ENCODE measurements around the gene TRIM23.
"Not testable (repeated sequence)": the region's sequence is repeated elsewhere in the genome, so short reads cannot be mapped to it uniquely, and the experiment has no call there.

Gene TRIM23

DNA sequence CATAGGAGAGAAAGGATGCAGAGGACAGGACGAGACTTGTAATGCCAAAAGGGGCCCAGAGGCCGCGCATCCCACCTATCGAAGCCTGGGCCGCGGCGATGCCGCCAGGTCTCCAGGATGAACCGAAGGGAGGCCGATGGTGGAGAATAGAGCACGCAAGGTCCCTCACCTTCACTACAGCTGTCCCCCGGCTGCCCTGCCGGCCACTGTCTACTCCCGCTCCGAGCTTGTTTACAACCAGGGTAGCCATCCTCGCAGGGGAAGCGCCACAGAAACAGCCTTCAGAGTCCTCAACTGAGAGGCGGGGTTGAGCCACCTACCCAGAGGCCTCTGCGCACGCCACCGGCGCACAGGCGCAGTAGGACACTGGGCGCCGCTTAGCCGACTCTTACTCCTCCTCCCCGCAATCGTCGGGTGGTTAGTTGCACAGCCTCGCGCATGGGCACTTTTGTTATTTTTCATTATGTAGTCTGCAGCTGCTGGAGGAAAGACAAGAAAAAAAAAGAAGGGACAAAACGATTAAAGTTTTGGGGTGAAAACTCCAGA is at the start of gene TRIM23:
Gene TRIM23, minus strand, starts transcription at position 309 of the 546 bp plus-strand sequence. Its CDS starts 59 bp downstream, at position 250.
- DNase-seq = peak; percentile 97

DNA sequence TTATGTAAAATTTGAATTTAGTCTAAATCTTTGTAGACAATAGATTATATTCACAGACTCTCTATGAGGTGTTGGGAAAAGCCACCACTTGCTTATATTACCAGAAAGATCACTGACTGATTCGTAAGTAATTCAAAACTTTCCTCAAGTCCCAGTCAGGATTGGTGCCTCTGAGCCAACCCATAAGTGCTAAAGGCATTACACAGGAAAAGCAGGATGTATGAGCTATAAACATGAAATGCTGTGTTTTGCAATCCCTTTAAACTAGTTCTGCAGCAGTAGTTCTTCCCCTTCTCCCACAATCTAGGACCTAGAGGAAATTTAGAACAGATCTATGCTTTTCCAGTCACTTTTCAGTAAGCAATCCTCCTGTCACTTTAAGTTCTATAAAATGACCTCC is 48.7 kb upstream of the TRIM23 start:
- DNase-seq = no peak

DNA sequence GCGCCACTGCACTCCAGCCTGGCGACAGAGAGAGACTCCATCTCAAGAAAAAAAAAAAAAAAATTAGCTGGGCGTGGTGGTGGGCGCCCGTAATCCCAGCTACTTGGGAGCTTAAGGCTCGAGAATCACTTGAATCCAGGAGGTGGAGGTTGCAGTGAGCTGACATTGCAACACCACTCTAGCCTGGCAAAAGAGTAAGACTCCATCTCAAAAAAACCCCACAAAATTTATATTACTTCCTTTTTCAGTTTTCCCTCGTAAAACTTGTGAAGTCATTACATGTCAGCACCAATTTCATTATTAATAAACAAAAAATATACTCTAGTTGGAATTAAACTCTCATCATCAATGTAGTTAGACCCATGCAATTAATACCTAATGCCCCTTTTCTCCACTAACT is 44.6 kb upstream of the TRIM23 start:
- no peak for DNase-seq

DNA sequence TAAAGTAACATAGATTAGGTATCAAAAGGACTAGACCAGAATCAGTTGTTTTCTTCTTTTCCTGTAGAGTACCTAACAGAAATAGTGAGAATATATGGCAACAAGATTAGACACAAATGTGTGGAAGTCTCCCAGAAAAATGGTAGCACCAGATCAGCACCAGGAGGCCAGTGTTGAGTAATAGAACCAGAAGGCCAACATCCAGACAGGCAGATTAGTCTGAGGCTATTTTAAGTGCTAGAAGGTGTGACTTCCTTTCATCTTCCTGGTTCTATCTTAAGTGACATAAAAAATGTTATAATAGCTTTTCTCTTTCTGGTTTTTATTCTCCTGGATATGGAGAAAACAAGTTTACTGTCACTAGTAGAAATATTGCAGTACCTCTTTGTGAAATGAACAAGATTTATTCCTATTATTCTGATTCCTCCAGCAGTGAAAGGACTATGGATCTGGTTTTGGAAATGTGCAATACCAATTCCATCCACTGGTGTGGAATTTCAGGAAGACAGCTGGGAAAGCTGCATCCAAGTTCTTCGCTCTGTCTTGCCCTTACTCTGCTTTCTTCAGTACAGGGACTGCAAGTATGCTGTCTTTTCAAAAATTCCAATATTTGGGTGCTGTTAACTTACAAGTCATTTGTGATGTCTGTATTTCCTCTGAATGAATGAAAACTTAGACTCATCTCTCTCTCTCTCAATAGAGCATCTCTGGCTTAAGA is 39.8 kb upstream of the TRIM23 start:
- peak; percentile 29 for DNase-seq

DNA sequence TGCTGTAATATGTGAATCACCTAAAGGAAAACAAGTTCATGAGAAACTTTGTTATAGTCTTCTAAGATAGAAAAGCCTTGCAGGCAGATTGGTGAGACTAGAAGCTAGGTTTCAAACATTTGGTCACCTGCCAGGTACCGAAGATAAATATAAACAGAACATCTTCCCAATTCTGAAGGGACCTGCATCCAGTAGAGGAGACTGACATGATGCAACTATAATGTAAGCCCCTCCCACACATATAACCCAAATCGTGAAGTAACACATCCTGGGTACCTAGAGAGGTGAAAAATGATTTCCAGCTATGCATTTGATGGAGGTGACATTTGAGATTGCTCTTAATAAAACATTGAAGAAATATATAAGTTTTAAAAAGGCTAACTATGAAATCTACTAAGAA is 30.6 kb upstream of the TRIM23 start:
- no peak for DNase-seq

DNA sequence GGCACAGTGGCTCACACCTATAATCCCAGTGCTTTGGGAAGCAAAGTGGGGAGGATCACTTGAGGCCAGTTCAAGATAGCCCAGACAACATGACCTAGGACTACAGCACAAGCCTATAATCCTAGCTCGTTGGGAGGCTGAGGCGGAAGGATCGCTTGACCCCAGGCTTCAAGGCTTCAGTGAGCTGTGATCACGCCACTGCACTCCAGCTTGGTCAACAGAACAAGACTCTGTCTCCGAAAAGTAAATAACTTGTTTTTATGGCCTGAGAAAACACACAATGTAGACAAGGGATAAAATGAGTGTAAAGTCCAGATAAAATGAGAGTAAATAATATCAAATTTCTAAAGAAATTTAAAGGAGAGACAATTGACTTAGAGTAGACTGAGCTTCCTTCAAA is 27.0 kb upstream of the TRIM23 start:
- peak; percentile 80 for DNase-seq

DNA sequence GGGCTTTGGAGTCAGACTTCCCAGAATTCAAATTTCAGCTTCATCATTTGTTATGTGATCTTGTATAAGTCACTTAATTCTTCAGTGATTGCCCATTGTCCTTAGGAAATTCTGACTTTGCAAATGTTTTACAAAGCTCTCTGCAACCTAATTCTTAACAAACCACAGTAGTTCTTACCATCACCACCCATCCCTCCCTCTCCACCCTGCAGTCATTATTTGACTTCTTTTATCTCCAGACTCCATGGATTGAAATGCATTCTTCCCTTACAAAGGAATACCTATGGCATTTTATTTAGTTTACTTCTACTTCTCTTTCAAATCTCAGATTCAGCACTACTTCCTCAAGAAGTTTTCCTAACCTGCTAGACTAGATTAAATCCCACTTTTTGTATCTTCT is 23.8 kb upstream of the TRIM23 start:
- DNase-seq = no peak

DNA sequence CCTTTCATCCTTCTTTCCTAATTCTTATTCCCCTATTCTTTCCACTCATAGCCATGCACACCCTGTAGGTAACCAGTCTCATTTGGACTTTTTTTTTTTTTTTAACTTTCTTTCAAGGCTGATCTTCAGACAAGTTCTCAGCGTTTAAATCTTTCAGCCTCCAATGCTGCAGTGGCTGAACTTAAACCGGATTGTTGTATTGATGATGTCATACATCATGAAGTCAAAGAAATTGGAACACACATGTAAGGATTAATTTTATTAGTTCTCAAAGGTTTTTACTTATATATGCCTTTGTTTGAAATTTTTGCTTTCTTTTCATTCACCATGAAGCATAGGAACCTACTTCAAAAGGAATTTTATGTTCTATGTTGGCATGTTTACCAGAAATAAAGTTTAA is 22.8 kb upstream of the TRIM23 start:
- DNase-seq = no peak

DNA sequence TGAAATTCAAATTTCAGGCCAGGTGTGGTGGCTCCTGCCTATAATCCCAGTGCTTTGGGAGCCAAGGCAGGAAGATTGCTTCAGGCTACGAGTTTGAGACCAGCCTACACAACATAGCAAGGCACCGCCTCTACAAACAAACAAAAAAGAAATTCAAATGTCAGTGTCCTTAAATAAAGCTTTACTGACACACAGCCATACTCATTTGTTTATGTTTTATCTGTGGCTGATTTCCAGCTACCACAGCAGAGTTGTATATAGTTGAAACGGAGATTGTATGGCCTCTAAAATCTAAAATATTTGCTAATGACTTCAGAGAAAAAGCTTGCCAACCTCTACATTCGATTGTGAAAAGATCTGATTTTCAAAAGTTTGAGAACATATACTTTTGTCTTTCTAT is 16.1 kb upstream of the TRIM23 start:
- no peak for DNase-seq

DNA sequence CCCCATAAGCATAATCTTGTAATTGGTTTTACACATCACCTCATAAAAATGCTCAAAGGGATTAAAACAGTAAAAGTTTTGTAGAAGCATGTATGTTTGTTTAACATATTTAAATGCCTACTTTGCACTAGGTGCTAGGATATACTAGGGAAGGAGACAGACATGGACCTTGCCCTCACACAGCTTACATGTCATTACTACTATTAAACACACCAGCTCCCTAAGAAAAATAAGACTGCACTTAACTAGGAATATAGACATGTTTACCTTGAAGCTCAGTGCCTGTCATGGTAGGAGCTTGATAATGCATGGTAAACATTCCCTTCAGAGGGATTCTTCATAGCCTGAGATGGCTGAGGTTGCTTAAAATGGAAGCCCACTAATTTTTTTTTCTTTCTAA is 6.8 kb upstream of the TRIM23 start:
- DNase-seq = peak; percentile 12

DNA sequence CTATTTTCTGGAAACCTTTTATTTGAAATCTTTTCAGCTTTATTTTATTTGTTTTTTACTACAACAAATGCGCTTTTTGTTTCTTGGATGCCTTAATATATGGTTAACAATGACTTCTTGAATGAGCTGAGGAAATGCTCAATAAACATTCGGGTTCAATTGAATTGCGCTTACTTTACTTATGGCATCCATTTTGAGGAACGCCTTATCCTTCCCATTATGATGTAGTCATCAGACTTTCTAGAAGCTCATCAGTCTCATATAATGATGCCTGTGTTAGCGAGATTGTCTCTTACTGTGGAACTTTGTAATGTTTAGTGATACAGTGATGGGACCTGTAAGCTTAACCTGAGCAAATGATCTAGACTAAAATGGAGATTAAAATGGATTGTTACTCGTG is 1.6 kb upstream of the TRIM23 start:
- DNase-seq = peak; percentile 9

DNA sequence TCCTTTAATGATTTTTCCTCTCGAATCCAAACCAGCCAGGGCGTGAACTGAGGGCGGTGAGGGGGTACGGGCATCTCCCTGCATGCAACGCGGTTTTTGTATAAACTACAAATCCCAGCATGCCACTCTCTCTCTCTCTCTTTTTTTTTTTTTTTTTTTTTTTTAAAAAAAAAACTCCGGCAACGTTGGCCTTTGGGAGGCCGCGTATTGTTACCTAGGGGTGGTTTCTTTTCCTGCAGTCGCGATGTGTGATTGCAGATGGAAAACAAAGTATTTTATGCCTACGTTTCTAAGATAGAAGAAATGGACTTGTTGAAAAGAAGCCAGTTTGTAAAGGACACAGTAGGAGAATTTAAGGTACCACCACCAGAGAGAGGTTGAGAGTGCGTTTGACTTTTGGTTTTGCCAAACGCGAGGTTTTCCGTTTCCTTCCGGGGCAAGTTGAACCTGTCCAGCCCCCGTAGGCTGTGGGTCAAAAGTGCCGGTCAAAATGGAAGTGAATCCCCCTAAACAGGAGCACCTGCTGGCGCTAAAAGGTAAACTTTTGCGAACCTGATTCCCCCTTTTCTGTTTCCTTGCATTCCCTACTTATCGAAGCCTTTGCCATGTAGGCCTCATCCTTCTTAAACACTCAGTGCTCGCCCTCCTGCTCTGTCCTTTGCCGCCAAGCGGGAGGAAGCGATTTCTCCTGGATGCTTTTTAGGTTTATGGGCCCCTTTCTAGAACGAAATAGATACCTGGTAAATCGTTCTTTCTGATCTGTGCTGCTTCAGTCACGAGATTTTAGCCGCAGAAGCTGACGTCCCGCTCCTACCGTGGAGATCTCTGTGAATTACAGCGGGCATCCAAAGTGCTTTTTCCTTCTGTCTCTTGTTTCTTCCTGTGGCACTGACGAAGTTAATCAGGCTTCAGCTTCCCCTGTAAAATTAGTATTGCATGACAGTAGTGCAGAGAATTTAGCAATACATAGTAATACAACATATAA is 730 bp upstream of the TRIM23 start, which contains the start of the genes SHLD3 and TRAPPC13:
Gene SHLD3, plus strand, starts transcription at position 457 of the 985 bp plus-strand sequence. CDS start 4,561 bp downstream, outside the sequence.
Gene TRAPPC13, plus strand, starts transcription at position 457 of the 985 bp plus-strand sequence. Its CDS starts 34 bp downstream, at position 491.
- peak; percentile 96 for DNase-seq

DNA sequence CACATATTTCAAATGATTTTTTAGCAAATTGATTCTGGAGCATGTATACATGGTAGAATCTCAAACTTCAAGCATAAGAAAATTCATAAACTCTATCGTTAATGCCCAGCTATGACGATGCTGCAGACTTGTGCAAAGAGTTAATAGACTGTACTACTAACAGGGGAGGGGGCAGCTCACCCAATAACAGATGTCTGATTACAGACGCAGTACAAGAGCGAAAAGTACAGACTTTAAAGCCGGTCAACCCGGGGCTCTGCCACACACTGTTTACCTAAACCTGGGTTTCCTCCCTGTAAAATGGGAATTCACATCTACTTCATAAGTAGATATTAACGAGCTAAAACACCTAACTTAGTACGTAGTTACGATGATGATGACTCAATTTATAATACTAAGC is 651 bp downstream of the TRIM23 start:
- DNase-seq = peak; percentile 40

DNA sequence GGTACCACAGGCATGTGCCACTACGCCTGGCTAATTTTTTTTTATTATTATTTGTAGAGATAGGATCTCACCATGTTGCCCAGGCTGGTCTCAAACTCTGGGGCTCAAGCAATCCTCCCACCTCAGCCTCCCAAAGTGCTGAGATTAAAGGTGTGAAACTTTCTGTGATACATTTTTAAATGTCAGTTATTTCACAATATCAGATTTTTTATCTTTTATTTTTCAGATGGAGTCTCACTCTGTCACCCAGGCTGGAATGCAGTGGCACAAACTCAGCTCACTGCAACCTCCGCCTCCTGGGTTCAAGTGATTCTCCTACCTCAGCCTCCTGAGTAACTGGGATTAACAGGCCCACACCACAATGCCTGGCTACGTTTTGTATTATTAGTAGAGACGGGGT is 2.2 kb downstream of the TRIM23 start:
- DNase-seq = not testable (repeated sequence)

DNA sequence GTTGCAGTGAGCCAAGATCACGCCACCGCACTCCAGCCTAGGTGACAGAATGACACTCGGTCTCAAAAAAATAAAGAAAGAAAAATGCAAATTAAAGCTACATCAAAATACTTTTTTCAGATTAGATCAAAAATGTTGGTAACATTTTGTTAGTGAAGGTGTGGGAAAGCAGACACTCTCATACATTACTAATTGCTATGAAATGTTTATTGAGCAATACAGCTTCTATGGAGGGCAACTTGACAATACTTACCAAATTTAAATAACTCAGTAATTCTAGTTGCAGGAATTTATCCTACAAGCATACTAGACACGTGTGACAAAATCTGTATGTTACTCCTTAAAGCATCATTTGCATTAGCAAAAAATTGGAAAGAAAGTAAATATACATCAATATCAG is 4.1 kb downstream of the TRIM23 start:
- DNase-seq = no peak

DNA sequence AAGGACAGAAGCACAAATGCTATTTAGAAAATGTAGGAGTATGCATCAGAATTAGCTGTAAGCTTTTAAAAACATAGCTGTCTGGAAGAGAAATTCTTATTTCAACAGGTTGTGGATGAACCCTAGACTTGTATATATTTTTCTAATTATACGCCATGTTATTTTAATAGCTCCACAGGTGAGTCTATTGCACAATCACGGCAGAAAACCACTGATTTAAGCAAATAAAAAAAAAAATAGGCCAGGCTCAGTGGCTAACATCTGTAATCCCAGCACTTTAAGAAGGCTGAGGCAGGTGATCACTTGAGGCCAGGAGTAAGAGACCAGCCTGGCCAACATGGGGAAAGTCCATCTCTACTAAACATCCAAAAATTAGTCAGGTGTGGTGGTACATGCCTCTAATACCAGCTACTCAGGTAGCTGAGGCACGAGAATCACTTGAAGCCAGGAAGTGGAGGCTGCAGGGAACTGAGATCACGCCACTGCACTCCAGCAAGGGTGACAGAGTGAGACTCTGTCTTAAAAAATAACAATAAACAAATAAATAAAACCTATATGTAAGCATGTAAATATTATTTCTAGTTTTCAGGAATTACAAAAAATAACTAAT is 11.7 kb downstream of the TRIM23 start:
- peak; percentile 66 for DNase-seq

DNA sequence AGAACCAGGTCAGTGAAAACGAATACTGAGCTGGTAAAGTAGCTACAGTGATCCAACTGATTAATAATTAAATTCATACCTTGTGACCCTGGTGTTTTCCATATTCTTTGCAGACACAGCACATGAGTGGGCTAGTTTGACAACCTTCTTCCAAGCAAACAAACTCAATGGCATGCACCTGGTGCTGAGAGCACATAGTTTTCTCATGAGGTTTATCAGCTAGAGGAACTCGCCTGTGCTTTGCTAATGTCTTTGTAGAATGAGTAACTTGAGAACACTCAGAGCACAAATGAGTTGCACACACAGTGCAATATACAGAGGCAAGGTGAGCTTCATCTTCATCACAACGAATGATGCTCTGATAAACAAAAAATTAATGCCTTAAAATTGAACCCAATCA is 12.6 kb downstream of the TRIM23 start:
- peak; percentile 97 for DNase-seq

DNA sequence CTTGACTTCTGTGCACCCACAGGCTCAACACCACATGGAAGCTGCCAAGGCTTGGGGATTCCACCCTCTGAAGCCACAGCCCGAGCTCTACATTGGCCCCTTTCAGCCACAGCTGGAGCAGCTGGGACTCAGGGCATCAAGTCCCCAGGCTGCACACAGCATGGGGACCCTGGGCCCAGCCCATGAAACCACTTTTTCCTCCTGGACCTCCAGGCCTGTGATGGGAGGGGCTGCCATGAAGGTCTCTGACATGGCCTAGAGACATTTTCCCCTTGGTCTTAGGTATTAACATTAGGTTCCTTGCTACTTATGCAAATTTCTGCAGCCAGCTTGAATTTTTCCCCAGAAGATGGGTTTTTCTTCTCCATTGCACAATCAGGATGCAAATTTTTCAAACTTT is 22.4 kb downstream of the TRIM23 start:
- DNase-seq = not testable (repeated sequence)

DNA sequence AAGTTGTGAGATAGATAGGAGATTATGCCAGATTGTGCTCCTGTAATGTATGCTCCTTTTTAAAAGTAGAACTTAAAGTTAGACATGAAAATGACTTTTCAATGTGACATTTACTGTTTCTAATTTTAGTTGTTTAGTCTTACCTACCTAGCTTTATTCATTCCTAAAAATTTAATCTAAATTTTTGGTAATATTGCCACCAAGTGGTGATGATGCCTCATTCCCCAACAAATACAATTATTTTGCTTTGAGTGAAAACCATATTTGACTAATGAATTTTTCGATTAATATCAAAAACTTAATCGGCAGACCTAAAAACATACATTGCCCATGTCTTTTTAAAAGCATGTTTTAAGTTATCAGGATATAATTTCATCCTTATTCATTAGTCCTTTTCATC is 35.4 kb downstream of the TRIM23 start:
- no peak for DNase-seq

DNA sequence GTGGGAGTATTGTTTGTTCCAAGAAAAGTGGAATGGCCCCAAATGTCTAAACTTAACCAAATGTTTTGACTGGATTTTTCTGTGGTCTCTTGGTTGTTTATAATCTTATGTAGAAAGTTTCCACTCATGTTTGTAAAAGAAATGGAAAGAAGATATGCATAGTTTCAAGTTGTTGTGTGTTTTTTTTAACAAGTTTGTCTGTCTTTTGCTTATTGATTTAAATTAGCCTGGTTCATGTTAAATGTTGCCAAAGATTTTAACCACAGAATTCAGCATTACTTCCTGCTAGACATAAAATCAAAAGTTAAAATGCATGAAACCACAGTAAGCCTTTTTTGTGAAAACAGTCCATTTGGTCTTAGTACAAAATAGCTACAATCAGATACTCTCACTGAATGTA is 47.0 kb downstream of the TRIM23 start:
- no peak for DNase-seq

DNA sequence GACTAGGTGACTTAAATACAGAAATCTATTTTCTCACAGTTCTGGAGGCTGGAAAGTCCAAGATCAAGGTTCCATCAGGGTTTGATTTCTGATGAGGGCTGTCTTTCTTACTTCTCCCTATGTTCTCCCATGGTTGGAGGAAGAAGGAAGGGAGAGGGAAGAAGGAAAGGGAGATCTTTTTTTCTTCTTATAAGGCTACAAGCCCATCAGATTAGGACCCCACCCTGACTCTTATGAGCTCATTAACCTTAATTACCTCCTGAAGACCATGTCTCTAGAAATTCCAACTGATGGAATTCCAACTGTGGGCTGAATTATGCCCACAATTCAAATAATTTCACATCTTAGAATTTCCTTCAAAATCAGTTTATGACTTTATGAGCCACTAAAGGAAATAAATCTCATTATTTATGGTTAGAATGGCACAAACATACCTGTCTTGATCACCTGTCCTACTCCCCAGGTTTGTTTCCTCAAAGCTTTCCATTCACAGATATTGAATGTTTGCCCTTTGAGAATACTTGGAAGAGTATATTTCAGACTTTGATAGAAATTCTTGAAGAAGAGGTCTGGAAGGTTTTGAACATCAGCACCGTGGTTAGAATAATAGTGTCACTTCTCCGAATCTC is 53.4 kb downstream of the TRIM23 start:
- DNase-seq = no peak

DNA sequence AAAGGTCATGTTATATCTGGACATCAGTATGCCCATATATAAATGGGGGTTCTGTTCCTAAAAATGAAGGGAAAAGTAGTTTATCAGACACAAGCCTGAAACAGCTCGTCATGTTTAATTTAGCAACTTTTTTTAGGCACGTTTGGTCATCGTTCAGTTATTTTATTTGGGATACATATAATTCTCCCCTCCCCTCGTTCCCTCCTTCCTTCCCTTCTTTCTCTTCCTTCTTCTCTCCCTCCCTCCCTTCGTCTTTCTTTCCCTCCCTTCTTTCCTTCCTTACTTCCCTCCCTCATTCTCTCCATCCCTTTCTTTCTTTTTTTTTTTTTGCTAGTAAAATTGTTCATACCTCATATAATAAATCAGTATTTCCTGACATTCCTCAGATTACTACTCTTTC is 57.6 kb downstream of the TRIM23 start:
- DNase-seq = no peak

DNA sequence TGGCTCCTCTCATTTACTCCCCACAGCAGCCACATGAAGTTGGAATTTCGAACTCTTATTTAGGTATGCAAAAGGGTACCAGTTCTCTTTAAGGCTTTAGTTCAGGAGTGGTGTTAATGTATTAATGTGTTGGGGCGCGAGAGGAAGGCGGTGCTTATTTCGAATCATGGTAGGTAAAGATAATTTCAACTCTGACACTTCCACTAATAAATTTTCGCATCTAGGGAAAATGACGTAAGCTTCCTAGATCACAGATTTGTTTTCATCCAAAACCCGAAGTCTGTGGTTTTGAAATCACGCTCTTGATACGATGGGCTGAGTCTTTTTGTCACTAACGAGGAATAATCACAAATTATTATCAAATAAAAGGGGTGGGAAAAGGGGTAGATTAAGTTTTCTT is 60.4 kb downstream of the TRIM23 start:
- peak; percentile 45 for DNase-seq
